ENCODE results near the gene ATP6V0D1. TPM values are rescaled to one million over a fixed set of nuclear protein-coding genes. Genes with fewer than 3 reads are reported as not detected.
"Not testable (repeated sequence)": the region's sequence is repeated elsewhere in the genome, so short reads cannot be mapped to it uniquely, and the experiment has no call there.

The ATP6V0D1 gene
- polyA plus RNA-seq, 3 donors, result 81.3 to 100 (median 90.2) TPM

DNA sequence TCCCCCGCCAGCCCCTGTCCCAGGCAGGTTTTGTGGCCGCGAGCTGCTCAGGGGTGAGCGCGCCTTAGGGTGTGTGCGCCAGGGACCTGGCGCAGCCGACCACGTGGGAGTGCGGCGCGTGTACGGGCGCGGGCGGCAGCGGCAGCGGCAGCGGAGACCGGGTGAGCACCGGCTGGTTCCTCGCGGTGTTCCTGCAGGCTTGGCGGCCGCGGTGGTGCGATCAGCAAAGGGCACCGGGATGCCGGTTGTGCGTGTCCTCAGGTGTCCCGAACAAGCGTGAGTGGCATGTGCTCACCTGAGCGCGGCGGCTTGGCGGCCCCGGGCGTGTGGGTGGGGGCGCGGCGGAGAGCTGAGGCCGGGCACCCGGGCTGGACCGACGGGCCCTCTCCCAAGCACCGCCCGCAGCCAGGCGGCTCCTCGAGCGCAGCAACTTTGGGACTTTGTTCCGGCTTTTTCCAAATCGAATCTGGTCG is 50.4 kb downstream of the ATP6V0D1 start:
- peak; percentile 24 for DNase-seq

DNA sequence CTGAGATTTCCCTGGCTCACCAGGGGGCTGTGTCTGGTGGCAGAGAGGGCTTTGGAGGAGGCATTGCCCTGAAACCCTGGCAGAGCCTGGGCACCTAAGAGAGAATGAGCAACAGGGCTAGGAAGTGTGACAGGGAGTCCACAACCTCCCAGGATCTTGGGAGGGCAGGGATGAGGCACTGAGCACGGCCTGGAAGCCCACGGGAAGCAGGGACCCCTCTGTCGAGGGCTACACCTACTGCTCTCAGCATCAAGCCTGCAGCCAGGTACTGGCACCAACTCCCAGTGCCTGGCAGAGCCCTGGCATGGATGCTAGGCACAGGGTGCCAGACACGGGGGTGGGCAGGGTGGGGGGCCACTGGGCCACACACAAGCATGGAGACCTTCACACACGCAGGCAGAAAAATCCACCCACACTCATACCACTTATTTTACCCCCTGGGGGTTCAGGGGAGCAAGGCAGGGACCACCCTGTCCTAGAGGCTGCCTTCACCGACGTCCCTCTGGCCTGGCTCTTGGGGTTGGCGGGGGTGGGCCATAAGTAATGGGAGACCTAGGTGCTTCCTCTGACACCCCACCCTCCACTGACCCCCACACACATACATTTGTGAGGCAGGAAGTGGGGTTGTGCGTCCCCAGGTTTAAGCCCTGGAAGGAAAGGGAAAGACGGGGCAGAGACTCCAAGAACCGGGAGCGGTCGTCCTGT is 51.0 kb downstream of the ATP6V0D1 start:
- no peak for DNase-seq

DNA sequence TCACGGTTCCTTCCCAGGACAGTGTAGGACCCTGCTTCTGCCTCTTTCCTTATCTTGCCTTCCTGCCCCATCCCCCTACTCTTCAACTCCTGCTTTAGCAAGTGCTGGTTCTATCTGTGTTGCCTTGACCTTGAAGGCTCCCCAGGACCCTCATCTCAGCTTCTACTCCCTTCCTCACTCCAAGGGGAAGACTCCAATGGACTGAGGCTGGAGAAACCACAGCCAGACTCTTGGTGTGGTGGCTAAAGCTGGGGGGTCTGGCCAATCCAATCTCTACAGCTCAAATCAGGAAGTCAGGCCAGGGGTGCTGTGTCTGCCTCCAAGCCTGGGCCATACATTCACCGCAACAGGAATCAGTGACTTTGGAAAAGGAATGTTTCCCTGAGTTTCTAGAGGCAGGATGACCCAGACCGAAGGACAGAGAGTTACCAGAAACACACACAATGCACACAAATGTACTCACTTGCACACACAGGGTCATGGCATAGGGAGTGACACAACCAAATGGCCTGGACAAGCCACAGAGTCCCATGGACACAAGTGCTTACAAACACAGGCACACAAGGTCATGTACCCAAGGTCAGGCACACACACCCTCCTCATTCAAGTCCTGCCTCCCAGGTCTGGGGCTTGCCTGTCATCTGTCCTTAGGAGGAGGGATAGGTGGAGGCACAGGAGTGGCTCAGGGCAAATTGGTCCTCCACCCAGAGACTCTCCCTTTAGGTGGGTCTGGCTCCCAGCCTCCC is 51.7 kb downstream of the ATP6V0D1 start:
- no peak for DNase-seq

DNA sequence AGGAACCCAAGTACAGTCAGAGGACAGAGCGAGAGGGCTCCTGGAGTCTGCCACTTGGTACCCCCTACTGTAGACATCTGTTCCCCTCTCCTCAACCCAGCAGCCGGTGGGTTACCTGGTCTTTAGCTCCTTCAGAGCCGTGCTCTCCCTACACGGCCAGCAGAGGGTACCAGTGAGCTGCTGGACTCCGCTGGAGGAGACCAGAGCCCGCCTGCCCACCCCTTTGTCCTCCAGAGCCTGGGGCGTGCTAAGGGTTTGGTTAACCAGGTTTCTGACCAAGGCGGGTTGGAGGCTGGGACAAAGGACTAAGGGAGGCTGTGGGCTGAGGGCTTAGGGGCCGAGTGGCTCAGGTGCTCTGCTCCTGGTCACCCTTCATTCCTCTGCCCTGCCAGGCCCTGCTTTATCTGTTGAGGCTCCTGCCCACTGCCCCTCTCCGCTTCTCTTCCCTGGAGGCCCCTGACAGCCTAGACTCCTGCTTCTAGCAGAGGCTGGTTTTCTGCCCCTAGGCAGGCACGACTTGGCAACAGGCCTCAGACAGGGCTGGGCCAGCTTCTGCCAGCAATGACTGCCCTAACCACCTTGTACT is 52.7 kb downstream of the ATP6V0D1 start:
- peak; percentile 75 for DNase-seq

DNA sequence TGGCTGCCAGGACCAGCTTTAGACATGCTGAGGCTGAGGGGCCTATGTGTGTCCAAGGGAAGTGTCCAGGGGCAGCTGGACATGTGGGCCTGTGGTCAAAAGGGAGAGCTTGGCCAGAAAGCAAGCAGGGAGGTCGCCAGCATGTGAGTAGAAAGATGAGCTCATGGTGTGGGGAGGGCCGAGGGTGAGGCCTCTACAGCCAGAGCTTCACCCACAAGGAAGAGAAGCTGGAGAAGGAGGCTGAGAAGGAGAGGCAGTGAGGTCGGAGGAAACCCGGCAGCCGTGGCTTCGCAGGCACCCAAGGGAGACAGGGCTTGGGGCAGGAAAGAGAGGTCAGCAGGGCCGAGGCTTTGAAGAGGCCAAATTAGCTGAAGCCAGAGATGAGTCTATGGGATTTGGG is 54.0 kb downstream of the ATP6V0D1 start:
- no peak for DNase-seq

DNA sequence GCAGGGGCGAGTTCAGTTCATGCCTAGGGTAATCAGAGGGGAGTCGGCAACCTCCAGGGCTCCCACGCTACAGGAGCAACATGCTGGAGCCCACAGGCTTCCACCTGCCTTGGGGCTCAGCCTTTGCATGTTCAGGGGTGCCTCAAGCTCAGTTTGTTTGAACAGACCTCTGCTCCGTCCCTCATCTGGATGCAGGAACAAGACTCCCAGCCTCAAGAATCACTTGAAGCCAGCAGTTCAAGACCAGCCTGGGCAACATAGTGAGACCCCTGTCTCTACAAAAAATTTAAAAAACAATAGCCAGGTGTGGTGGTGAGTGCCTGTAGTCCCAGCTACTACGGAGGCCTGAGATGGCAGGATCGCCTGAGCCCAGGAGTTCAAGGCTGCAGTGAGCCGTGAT is 54.9 kb downstream of the ATP6V0D1 start:
- no peak for DNase-seq

DNA sequence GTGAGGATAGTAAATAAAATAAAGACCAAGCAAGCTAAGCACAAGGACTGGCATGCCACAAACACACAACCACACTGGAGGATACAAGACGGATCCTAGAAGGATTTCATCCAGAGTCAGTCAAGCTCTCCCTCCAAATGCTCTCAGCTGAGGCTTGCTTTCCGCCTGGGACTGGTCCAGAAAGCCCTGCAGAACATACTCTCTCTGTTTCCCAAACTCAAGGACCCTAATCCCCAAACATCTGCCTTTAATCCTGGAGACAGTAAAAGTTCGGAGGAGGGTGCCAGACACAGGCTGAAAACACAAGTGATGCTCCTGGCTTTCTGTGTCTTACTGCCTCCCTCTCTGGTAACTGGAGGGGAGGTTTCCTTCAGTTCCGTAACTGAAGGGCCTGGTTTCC is 55.4 kb downstream of the ATP6V0D1 start:
- no peak for DNase-seq

DNA sequence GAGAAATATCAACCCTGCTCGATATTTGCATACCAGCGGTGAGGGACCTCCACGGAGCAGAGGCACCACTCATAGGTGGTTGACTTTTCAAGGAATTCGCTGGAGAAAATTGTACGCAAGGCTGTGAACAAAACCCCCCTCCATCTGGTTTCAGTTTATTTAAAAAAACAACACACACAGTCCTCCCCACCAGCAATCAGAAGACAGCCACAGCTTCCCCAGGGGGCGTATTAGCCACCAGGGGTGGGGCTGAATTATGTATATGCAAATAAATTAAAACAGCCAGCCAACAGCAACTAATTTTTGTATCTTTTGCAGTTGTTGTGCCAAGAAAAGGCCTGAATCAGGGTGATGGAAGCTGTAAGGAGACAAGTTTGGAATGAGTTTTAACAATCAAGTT is 55.9 kb downstream of the ATP6V0D1 start:
- DNase-seq, result no peak

DNA sequence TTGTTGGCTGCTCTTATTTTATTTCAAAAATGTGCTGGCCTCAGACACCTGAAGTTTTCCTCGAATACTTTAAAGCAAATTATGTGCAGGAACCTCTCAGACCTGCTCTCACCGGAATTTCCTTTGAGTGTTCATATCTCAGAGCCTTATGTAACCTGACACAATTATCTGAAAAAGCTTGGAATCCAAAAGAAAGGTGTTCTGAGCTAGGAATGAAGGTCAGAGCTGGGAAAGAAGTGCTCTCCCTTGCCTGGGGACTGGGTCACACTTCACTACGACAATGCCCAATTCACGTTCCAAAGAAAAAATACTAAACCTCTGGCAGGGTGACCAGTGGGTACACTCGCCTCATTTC is 56.7 kb downstream of the ATP6V0D1 start:
- DNase-seq, result no peak

DNA sequence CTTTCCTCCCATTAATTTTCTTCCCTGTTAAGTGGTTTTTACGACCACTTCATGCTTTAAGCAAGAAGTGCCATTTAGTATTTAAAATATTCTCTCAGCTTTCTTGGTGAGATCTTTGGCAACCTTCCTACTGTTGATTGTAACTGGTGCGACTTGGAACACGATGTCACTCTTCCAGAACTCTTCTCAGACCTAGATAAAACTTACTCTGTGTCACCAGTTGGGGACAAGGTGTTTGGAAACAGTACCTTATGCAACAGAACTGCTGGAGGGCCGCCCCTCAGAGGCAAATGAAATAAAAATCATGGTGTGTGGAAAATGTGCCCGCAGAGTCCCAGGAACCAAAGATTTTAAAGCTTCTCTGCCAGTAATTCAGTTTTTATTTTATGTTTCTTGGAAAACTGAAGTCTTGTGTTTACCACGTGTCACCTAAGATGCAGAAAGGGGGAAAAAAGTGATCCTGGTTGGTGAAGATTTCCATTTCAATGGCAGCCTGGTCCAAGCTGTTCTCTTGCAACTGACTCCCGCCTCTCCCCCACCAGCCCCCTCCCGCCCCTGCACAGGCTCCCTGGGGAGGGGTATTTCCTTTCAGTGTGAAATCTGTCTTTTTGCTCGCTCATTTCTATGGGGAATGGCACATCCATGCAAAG is 57.2 kb downstream of the ATP6V0D1 start:
- DNase-seq, result no peak

DNA sequence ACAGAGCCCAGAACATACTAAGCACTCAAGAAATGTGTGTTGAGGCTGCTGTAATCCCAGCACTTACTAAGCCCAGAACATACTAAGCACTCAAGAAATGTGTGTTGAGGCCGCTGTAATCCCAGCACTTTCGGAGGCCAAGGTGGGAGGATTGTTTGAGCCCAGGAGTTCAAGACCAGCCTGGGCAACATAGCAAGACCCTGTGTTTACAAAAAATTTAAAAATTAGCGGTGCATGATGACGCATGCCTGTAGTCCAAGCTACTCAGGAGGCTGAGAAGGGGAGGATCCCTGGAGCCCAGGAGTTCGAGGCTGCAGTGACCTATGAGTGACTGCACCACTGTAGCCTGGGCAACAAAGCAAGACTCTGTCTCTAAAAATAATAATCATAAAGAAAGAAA is 57.9 kb downstream of the ATP6V0D1 start:
- no peak for DNase-seq

DNA sequence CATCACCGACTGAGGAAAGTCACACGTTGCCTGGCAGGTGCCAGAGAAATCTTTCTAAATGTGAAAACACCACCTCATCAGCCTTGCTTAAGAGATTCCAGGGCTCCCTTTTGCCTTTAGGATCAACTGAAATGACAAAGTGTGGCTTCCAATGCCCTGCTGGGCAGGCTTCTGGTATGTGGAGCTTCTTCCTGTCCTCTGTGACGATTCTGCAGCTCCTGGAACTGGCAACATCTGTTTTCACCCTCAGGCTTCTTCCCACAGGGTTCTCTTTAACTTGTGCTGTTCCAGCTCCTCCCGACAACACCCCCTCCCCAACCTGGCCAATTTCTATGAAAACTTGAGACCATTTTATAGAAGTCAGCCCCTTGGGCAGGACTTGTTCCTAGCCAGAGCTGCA is 59.9 kb downstream of the ATP6V0D1 start:
- DNase-seq, result no peak

DNA sequence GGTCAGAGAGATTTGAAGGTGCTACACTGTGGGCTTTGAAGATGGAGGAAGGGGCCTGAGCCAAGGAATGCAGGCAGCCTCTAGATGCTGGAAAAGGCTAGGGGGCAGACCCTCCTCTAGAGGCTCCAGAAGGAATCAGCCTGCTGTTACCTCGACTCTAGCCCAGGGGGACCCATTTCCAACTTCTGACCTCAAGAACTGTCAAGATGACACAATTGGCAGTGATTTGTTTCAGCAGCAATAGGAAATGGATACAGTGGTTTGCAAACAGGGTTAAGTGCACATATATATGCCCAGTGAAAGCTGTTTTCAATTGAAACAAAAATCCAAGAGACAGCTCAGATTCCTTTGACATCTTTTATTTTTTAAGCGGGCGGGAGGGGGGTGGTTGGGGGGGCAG is 61.0 kb downstream of the ATP6V0D1 start:
- DNase-seq, result no peak

DNA sequence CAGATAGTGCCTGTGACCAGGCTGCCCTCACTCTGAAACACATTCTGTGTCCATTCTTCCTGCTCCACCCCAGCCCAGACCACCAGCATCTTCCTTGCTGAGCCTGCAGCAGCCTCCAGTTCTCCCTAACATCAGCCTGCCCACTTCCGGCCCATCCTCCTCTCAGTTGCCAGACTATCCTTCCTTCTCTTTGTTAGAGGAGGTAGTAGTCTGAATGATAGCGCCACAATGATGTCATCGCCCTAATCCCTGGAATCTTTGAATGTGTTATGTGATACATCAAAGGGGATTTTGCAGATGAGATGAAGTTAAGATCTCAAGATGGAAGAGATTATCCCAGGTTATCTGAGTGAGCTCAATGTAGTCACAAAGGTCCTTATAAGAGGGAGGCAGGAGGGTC is 61.5 kb downstream of the ATP6V0D1 start:
- no peak for DNase-seq

DNA sequence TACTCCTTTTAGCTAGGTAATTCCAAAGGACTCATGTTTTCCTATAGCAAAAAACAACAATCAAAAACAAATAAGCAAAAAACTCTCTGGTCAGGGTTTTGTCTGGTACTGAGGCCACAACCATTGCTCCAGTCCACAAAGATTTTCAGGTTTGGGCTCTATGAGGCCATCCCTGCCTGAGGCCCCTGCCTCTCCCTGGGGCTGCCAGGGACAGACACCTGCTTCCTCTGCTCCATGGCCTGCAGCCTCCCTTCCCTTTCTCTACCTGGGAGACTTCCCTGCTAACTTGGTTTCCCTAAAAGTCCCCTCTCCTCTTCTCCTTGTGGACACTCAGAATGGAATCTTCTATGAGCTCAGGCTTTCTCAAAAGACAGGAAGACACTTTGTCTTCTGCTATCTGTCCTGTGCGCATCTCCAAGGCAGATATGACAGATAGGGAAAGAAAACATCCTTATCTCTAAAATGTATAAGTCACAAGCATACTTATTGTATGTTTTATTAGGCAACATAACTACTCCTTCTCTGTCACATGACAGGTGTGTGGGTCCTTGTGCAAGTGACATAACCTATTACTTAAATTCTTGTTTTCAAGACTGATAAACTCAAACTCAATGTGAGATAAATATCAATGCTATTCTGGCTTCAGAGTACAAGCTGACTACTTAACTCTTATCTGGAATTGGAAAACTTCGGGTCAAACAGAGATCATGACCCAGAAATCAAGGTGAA is 63.5 kb downstream of the ATP6V0D1 start:
- no peak for DNase-seq

DNA sequence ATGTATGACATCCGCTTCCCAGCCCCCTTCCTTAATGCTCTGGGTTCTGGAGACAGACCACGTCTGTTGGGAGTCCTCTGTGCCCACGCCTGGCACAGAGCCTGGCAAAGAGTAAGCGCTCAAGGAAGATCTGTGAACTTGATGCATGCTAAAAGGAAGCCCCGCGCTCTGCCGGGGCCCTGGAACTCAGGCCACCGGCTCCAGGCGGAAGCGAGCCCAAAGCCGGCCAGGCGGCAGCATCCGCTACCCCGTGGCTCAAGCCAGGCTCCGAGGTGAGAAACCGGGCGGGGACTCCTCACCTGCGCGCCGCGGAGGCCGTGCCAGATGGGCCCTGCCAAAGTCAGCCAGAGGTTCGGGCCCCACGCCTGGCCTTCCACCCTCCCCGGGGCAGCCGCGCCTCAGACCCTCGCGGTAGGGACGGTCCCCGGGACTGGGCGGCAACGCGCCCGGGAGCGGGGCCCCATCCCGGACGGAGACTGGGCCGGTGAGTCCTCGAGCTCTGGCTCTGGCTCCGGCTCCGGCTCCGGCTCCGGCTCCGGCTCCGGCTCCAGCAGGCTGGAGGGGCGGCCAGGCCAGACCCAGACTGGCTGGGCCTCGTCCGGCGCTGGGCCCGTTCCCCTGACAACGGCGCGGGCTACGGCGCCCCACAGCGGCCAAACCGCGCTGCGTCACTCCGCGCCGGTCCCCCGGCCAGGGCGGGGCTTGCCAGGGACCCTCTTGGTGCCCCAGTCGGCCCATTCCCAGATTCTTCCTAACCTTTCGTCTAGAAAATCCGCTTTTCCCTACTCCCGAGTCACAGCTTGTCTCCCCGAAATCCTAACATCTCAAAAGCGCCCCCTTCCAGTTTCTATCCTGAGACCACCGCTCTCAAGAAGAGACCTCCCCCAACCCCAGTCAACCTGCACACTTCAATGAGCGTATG is 64.8 kb downstream of the ATP6V0D1 start, which contains the start of gene ZDHHC1:
Gene ZDHHC1, minus strand, starts transcription at position 606 of the 922 bp plus-strand sequence. CDS start 8,702 bp downstream, outside the sequence.
- DNase-seq, result peak; percentile 71

DNA sequence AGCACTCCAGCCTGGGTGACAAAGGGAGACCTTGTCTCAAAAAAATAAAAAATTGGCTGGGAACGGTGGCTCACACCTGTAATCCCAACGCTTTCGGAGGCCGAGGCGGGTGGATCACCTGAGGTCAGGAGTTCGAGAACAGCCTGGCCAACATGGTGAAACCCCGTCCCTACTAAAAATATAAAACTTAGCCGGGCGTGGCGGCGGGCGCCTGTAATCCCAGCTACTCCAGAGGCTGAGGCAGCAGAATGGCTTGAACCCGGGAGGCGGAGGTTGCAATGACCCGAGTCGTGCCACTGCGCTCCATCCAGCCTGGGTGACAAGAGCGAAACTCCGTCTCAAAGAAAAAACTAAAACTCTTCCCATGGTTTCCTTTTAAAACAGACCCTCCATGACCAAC is 65.5 kb downstream of the ATP6V0D1 start:
- not testable (repeated sequence) for DNase-seq

DNA sequence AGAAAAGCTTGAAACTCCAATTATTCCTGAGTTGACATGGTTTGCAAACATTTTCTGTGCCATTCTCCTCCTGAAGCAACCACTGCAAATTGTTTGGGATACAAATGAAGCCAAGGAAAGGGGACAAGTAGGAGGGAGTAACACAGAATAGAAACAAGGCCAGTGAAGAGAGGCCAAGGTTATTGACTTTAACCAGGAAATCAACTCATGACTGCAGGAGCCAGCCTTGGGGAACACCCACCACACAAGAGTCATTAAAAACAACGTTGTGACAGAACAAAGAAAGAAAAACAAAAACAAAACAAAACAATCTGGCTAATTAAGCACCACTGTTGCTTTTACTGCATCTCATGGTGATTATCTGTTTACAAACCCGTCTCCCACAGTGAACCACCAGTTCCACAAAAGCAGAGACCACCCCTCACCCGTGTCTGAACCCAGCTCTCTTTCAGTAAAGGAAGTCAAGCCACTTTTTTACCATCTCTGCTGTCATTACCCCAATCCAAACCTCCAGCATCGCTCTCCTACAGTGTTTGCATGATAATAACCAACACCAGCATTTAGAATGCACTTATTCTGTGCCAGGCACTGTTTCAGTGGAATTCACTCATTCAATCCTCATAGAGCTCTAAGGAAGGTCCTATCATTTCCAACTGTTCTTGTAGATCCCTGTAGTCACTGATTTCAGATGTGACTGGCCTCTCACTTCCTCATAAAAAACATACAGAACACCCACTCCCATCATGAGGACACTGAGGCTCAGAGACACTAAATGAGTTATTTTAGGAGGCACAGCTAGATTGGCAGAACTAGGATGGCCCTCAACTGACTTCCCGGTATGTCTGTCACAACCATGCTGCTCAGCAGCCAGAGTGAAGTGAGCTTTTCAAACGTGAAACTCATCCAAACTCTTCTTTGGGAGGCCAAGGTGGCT is 66.7 kb downstream of the ATP6V0D1 start:
- DNase-seq, result no peak

DNA sequence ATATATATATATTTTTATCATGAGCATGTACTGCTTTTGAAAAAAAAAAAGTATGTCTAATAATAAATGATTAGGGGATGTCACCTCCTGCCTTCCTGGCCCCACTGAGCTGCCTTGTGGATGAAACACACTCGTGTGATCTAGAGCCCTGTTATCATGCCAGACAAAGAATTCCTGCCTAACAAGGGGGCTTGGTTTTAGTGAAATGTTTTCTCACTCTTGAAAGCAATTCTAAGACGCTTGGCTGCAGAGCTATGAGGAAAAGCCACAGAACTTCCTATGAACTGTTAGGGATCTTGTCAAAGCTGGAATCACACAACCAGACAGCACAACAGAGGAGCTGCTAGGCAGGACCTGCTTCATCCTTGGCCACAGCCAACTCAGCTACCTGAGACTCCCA is 68.7 kb downstream of the ATP6V0D1 start:
- DNase-seq, result no peak

DNA sequence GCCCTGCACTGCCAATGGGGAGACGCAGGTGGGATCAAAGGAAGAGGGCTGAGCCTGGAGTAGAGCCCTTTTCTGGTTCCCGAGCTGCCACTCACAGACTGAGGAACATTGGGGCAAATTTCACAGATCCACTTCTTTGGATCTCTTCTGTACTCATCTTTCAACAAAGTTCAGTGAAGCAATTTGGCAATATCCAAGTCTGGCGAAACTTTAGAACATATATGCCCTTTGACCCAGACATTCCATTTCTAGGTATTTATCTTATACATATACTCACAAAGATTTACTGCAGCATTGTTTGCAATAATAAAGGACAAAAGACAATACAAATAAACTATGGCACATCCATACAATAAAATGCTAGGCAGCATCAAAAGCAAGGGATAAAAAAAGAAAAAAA is 69.6 kb downstream of the ATP6V0D1 start:
- DNase-seq, result no peak
